GM12873 (cell line): ENCODE measurements around the gene KRT23.

Experiments
- TF ChIP-seq, protein P1 (sequence below): IDR thresholded peaks from 2 replicates; pipeline ENCODE4 v1.5.1; 2012; ENCODE audit warnings: low read depth, mild to moderate bottlenecking, moderate library complexity, low read length, control low read depth; ENCODE audit not compliant: insufficient read depth; ENCODE audit errors: missing control alignments

Gene KRT23

DNA sequence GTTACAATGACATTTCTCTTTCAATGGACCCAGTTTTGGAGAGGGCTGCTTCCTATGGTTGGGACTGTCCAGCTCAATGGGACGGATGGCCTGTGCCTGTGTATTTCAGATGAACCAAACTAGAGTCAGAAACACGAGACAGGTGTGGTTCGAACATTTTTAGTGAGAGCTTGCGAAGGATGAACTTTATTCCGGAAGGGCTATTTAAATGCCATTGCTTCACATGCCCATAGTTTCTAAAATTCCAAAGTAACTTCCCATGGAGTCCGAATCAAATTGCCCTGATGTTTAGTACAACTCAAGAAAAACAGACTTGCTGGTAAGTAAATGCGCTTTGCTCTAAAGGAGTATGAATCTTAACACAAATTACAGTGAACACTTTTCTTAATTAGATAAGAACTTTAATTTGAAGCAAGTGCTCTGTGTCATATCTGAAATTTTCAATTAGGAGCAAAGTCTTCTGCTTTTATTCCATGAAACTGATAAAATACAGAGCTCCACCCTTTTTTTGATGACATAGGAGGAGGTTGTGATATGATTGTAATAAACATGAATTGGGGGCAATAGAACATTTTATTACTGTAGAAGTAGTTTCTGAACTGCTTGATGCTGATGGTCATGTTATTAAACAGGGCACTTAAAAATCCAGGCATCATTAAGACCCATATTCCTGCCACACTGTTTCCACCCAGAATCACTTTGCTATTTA, 53.7 kb downstream of the KRT23 start:
- TF ChIP-seq, protein P1, sequence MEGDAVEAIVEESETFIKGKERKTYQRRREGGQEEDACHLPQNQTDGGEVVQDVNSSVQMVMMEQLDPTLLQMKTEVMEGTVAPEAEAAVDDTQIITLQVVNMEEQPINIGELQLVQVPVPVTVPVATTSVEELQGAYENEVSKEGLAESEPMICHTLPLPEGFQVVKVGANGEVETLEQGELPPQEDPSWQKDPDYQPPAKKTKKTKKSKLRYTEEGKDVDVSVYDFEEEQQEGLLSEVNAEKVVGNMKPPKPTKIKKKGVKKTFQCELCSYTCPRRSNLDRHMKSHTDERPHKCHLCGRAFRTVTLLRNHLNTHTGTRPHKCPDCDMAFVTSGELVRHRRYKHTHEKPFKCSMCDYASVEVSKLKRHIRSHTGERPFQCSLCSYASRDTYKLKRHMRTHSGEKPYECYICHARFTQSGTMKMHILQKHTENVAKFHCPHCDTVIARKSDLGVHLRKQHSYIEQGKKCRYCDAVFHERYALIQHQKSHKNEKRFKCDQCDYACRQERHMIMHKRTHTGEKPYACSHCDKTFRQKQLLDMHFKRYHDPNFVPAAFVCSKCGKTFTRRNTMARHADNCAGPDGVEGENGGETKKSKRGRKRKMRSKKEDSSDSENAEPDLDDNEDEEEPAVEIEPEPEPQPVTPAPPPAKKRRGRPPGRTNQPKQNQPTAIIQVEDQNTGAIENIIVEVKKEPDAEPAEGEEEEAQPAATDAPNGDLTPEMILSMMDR = no peak

DNA sequence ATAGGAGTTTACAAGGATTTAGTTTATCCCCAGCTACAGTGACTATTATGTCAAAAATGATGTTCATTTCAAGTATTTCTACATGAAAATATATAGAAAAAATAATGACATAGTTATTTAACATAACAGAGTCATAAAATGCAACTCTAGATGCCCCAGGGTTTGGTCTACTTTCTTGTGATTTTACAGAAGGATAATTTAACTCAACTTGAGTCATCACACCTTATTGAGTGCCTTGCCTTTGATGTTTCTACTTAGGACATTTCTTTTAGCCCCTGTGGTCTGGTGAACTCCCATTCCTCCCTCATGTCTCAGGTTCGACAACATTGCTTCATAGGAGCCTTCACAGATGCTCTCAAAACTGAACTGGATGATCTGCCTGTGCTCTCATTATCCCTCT, 54.4 kb downstream of the KRT23 start:
- TF ChIP-seq, protein P1 = no peak

DNA sequence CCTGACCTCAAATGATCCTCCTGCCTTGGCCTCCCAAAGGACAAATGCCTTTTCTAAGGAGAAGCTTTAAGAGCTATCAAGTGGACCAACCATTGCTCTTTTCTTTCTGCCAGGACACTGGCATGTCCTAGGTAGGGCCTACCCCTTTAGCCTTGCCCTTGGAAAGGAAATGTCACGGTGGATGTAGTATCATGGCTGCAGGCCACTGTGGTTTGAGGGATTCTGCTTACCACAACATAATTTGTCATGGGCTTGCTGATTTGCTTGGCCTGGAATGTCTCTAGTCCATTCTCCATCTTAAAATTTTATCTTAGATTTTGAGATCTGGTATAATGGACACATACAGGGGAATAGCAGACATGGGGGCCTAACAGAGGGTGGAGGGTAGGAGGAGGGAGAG, 58.4 kb downstream of the KRT23 start:
- TF ChIP-seq, protein P1 = no peak

DNA sequence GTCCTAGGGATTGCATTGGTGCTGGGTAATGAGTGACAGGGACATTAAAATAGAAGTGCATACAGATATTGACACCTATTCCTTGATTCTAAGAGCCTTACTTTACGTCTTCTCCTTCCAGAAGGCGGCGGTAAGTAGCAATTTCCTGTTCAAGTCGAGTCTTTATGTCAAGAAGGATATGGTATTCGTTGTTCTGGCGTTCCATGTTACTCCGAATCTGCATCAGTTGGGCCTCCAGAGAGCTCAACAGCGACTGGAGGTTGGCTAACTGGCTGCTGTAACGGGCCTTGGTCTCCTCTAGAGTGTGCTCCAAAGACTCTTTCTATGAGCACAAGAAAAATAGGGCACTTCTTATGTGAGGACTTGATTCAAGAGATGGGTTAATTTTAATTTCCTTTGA, 59.4 kb downstream of the KRT23 start:
- TF ChIP-seq, protein P1 = no peak

DNA sequence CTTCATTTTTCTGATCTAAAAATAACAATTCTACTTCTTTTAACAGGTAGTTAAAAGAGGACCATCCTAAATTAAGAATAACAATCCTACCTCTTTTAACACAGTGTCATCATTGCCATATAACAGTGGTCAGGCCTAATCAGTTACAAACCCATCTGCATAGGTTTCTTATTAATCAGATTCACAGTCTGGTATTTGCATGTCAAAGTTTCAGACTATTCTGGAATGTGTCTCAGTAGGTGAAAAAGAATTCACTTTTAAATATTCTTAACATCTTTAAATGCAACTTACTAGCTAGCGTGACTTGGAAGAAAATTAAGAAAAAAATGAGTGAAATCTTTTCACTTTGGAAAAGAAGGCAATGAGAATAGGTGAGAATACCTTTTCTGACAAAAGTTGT, 63.6 kb downstream of the KRT23 start:
- TF ChIP-seq, protein P1 = no peak

DNA sequence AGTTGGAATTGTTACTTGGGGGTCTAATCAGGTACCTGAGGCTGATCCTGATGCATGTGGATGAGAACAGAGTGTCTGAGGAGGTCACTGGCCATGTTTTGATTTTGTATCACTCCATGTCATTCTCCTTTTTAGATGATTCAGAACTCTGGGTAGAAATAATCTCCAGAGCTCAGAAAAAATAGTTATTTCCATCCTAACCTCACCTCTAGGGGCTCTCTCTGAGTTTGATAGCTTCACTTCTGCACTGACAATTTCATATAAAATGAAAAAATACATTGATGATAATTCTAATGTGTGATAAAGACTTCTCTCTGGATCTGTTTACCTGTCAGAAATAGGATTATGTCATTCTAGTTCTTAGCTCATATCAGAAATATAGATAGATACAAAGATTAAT, 64.2 kb downstream of the KRT23 start:
- TF ChIP-seq, protein P1 = no peak
